Smooth muscle cell (in vitro differentiated cells): ENCODE results near the gene SLC39A11. TPM values are rescaled to one million over a fixed set of nuclear protein-coding genes. Genes with fewer than 3 reads are reported as not detected.

Experiments used
- DNase-seq: peaks from one replicate; lab custom pipeline; 2025; ENCODE audit not compliant: unreplicated experiment; lab: John Stamatoyannopoulos, UW
- H2AFZ ChIP-seq: fragments of 200-600 bp; sonication (generic); 2 replicates; pipeline ENCODE4 v1.6.0; 2016; ENCODE audit warnings: antibody characterized with exemption, low read depth, mild to moderate bottlenecking
- H3F3A ChIP-seq: fragments of 200-600 bp; sonication (generic); 2 replicates; pipeline ENCODE4 v1.6.0; 2017; ENCODE audit warnings: antibody characterized with exemption, low read depth
- H3K27ac ChIP-seq: fragments of 200-600 bp; sonication (generic); 2 replicates; pipeline ENCODE4 v1.5.1; 2016; ENCODE audit warnings: low read depth, mild to moderate bottlenecking
- H3K27me3 ChIP-seq: fragments of 200-600 bp; sonication (generic); 2 replicates; pipeline ENCODE4 v1.6.1; 2016; ENCODE audit warnings: low read depth, mild to moderate bottlenecking
- H3K36me3 ChIP-seq: fragments of 200-600 bp; sonication (generic); 2 replicates; pipeline ENCODE4 v1.5.1; 2016; ENCODE audit warnings: low read depth
- H3K4me1 ChIP-seq: fragments of 200-600 bp; sonication (generic); 2 replicates; pipeline ENCODE4 v1.5.1; 2016; ENCODE audit warnings: low read depth
- H3K4me2 ChIP-seq: fragments of 200-600 bp; sonication (generic); 2 replicates; pipeline ENCODE4 v1.6.0; 2016; ENCODE audit warnings: mild to moderate bottlenecking
- H3K4me3 ChIP-seq: fragments of 200-600 bp; sonication (generic); 2 replicates; pipeline ENCODE4 v1.5.1; 2016; ENCODE audit warnings: mild to moderate bottlenecking
- H3K79me2 ChIP-seq: fragments of 200-600 bp; sonication (generic); 2 replicates; pipeline ENCODE4 v1.6.0; 2016; ENCODE audit warnings: low read depth, mild to moderate bottlenecking
- H3K9ac ChIP-seq: fragments of 200-600 bp; sonication (generic); 2 replicates; pipeline ENCODE4 v1.6.0; 2016; ENCODE audit warnings: low read depth
- H3K9me3 ChIP-seq: fragments of 200-600 bp; sonication (generic); replicated peaks from 2 replicates; pipeline ENCODE4 v1.5.1; 2016; ENCODE audit warnings: low read depth
- H4K20me1 ChIP-seq: fragments of 200-600 bp; sonication (generic); 2 replicates; pipeline ENCODE4 v1.6.0; 2016; ENCODE audit warnings: low read depth
- CTCF ChIP-seq: fragments of 200-600 bp; sonication (generic); IDR thresholded peaks from 2 replicates; pipeline ENCODE4 v1.5.1; 2017; ENCODE audit warnings: borderline replicate concordance, mild to moderate bottlenecking, antibody characterized with exemption; ENCODE audit not compliant: insufficient read depth, poor library complexity, severe bottlenecking
- WGBS: methylation state at CpG from one replicate; pipeline ENCODE4 v1.1.7; 2016; ENCODE audit warnings: low lambda C conversion rate; 5-methylcytosine and 5-hydroxymethylcytosine counted together
- polyA plus RNA-seq: library from polyadenylated mRNA; unstranded; fragments of >200 nt; fragmentation: Nextera tagmentation; extraction: Ambion mirVana; gene quantifications from 2 replicates; pipeline ENCODE4 v1.2.1, GENCODE V29; 2016
- total RNA-seq: library from RNA; depleted of rRNA; stranded (reverse); fragments of >200 nt; gene quantifications from 2 replicates; pipeline ENCODE4 v1.2.3, GENCODE V29; 2014

Gene SLC39A11
- total and polyA plus RNA-seq, 2 experiments from 2014 or later: 9.2 to 36.7 TPM

DNA sequence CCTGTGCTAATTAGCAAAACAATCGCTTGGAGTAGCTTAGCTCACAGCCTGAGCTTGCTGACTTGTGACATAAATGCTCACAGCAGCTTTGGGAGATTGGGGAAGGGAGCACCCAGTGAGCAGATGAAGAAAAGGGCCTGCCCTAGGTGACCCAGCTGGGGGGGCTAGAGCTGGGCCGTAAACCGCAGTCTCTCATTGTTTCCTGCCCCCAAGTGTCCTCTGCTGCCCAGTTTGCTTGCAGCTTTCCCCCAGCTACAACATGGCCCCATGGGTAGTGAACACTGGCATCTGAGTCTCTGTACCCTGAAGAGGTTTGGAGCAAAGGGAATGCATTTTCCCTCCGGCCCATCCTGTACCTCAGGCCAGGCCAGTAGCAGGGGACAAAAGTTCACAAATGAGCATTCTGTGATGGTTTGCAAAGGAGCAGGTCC lies 349.4 kb downstream of the SLC39A11 start:
- H3K79me2 ChIP-seq: no peaks in the 10 kb centered on the region
- 62% methylated on average over 4 of the region's 4 CpGs for WGBS
- H4K20me1 ChIP-seq: no peaks in the 10 kb centered on the region
- no peaks in the 10 kb centered on the region for H3K27me3 ChIP-seq
- no peak overlapping the region for H3K27ac ChIP-seq
- H3K9me3 ChIP-seq: no peaks in the 10 kb centered on the region
- H3K4me1 ChIP-seq: no peaks in the 10 kb centered on the region
- H3K36me3 ChIP-seq: no peaks in the 10 kb centered on the region
- H3K4me3 ChIP-seq: no peak overlapping the region
- no peak overlapping the region for H3K4me2 ChIP-seq
- no peak for TF ChIP-seq CTCF
- no peak for DNase-seq
- H2AFZ ChIP-seq: no peak overlapping the region
- H3F3A ChIP-seq: no peaks in the 10 kb centered on the region
- H3K9ac ChIP-seq: no peak overlapping the region

DNA sequence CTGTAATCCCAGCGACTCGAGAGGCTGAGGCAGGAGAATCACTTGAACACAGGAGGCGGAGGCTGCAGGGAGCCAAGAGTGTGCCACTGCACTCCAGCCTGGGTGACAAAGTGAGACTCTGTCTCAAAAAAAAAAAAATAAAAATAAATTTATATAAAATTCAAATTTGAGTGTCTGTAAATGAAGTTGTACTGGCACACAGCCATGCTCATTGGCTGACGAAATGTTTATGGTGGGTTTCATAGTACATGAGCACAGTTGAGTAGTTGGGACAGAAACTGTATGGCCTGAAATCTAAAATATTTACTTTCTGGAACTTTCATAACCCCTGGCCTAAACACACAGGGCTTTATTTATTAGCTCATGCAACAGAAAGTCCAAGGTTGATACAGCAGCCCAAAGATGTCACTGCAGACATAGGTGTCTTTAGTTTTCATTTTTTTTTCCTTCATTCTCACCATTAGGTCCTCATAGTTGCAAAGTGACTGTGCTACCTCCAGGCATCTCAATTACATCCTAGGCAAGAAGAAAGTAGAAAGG lies 355.3 kb downstream of the SLC39A11 start:
- WGBS: 98% methylated on average over 4 of the region's 4 CpGs
- TF ChIP-seq CTCF: no peak
- H3K4me3 ChIP-seq: no peak overlapping the region
- H3K9me3 ChIP-seq: no peaks in the 10 kb centered on the region
- no peak overlapping the region for H3K4me2 ChIP-seq
- no peak for DNase-seq
- no peaks in the 10 kb centered on the region for H3F3A ChIP-seq
- H3K9ac ChIP-seq: no peak overlapping the region
- no peaks in the 10 kb centered on the region for H3K27me3 ChIP-seq
- H4K20me1 ChIP-seq: no peaks in the 10 kb centered on the region
- no peaks in the 10 kb centered on the region for H3K36me3 ChIP-seq
- H3K27ac ChIP-seq: no peak overlapping the region
- no peaks in the 10 kb centered on the region for H3K79me2 ChIP-seq
- no peaks in the 10 kb centered on the region for H3K4me1 ChIP-seq
- H2AFZ ChIP-seq: no peak overlapping the region

DNA sequence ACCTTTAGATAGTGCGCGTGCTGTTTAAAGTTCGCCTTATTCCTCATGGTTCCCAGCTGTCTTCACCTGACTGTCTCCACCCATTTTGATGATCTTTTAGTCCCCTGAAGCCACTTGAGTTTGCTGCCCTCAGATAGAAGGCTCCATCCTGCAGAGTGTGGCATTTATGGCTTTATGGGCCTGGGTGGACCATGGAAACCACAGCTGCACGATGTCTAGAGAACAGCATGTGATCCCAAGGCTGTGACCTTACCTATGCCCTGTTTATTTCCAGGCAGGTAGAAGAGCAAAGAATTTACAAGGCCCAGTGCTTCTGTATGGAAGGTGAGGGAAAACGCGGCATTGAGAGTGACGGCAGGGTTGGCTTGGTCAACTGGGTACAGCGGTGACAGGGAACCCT lies 356.9 kb downstream of the SLC39A11 start:
- Histone ChIP-seq H3K9ac (no peak overlapping the region), H3K79me2 (no peaks in the 10 kb centered on the region), H3K4me2 (no peak overlapping the region), H2AFZ (no peak overlapping the region), H3K27ac (no peak overlapping the region), H3K4me1 (no peaks in the 10 kb centered on the region), H3K4me3 (no peak overlapping the region), H4K20me1 (no peaks in the 10 kb centered on the region), H3F3A (no peaks in the 10 kb centered on the region), H3K27me3 (no peaks in the 10 kb centered on the region), H3K9me3 (no peaks in the 10 kb centered on the region), H3K36me3 (no peaks in the 10 kb centered on the region)
- 98% methylated on average over 8 of the region's 8 CpGs for WGBS
- TF ChIP-seq CTCF: no peak
- DNase-seq: no peak

DNA sequence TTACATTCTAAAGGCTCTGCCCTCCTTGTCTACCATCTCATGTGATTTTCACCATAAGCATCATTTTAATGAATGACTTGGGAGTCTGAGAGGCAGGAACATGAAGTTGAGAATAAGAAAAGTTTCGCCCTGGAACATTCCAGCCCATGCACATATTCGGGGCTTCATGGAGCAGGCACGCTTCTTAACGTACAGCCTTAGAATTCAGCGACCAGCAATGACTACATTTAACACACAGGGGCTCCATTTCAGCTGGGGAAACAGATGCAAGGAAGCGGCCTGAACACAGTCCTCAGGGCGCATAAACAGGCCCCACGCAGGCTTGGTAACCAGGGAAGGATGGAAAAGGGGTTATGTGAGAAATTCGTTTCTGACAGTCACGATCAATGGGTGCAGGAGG lies 357.4 kb downstream of the SLC39A11 start:
- Histone ChIP-seq H3K27me3 (no peaks in the 10 kb centered on the region), H3K9me3 (no peaks in the 10 kb centered on the region), H3F3A (no peaks in the 10 kb centered on the region), H3K79me2 (no peaks in the 10 kb centered on the region), H4K20me1 (no peaks in the 10 kb centered on the region), H3K36me3 (no peaks in the 10 kb centered on the region), H3K4me3 (no peak overlapping the region), H3K4me1 (no peaks in the 10 kb centered on the region), H2AFZ (no peak overlapping the region), H3K9ac (no peak overlapping the region), H3K4me2 (no peak overlapping the region), H3K27ac (no peak overlapping the region)
- DNase-seq: no peak
- no peak for TF ChIP-seq CTCF
- 94% methylated on average over 10 of the region's 10 CpGs for WGBS
